Ovary (tissue), 3 donors: Measurements from ENCODE around the gene RAD9B.

Experiments
- EP300 ChIP-seq: sonication (generic); formaldehyde crosslinking; IDR thresholded peaks from one replicate; pipeline ENCODE4 v1.6.1; 2017; ENCODE audit warnings: antibody characterized with exemption
- POLR2A ChIP-seq: fragments of 450-650 bp; IDR thresholded peaks from one replicate; pipeline ENCODE4 v1.6.1; 2017; ENCODE audit warnings: antibody characterized with exemption, mild to moderate bottlenecking, moderate library complexity
- TF ChIP-seq, protein P1 (sequence below), 3 donors: fragments of 450-650 bp in 2 of 3; fragments of 200-600 bp in 1 of 3; IDR thresholded peaks; one replicate each; pipeline versions ENCODE4 v1.5.1 to v1.8.0; 2016 to 2022; ENCODE audit warnings: antibody characterized with exemption in 3 of 3, mild to moderate bottlenecking in 1 of 3
- donor health status: DM: no; HTN: no; CAD: no.

DNA sequence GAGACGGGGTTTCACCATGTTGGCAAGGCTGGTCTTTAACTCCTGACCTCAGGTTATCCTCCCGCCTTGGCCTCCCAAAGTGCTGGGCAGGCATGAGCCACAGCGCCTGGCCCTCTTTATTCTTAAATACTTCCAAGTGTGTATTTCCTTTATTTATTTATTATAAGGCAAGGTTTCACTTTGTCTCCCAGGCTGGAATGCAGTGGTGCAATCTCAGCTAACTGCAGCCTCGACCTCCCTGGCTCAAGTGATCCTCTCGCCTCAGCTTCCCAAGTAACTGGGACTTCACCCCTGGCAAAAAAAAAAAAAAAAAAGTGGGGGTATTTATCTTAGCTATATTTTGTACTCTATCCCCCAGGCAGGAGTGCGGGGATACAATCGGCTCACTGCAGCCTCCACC is 26.7 kb upstream of the RAD9B start:
- TF ChIP-seq, protein P1, sequence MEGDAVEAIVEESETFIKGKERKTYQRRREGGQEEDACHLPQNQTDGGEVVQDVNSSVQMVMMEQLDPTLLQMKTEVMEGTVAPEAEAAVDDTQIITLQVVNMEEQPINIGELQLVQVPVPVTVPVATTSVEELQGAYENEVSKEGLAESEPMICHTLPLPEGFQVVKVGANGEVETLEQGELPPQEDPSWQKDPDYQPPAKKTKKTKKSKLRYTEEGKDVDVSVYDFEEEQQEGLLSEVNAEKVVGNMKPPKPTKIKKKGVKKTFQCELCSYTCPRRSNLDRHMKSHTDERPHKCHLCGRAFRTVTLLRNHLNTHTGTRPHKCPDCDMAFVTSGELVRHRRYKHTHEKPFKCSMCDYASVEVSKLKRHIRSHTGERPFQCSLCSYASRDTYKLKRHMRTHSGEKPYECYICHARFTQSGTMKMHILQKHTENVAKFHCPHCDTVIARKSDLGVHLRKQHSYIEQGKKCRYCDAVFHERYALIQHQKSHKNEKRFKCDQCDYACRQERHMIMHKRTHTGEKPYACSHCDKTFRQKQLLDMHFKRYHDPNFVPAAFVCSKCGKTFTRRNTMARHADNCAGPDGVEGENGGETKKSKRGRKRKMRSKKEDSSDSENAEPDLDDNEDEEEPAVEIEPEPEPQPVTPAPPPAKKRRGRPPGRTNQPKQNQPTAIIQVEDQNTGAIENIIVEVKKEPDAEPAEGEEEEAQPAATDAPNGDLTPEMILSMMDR (IDR thresholded peaks at IDR 0.05): no peak
- no peak for TF ChIP-seq POLR2A
- TF ChIP-seq EP300: no peak
